ENCODE data around the gene SLC25A40. TPM values are rescaled to one million over a fixed set of nuclear protein-coding genes. Genes with fewer than 3 reads are reported as not detected.
"Not testable (repeated sequence)": the region's sequence is repeated elsewhere in the genome, so short reads cannot be mapped to it uniquely, and the experiment has no call there.

SLC25A40 gene
- polyA plus RNA-seq, 1 of the 3 experiments (the other 2 are of a cell fraction) = 5.5 TPM

DNA sequence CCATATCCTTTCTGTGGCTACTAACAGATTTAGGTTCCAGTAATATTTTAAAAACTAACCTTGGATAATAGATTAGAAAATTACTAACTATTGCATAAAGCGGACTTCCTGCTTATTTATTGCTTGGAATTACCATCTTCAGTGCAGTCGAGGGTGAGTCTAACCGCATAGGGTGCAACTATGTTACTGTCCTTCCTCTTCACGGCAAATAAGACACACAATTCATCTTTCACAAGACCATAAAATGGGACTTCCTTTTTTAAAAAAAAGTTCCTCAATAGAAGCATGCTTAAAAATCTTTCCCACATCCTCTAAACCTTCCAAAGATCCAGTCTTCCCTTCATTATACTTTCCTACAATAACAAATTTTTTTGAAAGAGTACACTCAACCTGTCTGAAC is 2.1 kb downstream of the SLC25A40 start:
- CTCF ChIA-PET = no interaction called here
- no peak for DNase-seq
- Histone ChIP-seq H3K9me3 (peaks cover 3% of the 10 kb centered on the region; the same call in 1 of the 2 replicates), H3K27me3 (ENCODE audit: insufficient read depth) (no peaks in the 10 kb centered on the region), H4K20me1 (ENCODE audit: insufficient read depth) (no peaks in the 10 kb centered on the region), H3K4me1 (ENCODE audit: control insufficient read depth in 1 of 2, insufficient read depth in 2 of 2, low read depth in 1 of 2, low read length in 1 of 2) (peaks cover 0 to 13% of the 10 kb centered on the region in 2 experiments; a peak in 1 of 4 replicates), H2AFZ (ENCODE audit: low read depth) (no peak overlapping the region), H3K27ac (ENCODE audit: low read depth in 2 of 2, low read length in 1 of 2) (no peak overlapping the region), H3K9me2 (no peaks in the 10 kb centered on the region), H3K9ac (no peak overlapping the region), H3K4me2 (no peak overlapping the region), H3K4me3 (ENCODE audit: low read depth in 2 of 2, low read length in 1 of 2) (no peak overlapping the region), H3K79me2 (ENCODE audit: insufficient read depth) (peaks cover 86% of the 10 kb centered on the region), H3F3A (replicated peaks; ENCODE audit: insufficient read depth) (peaks cover 18% of the 10 kb centered on the region), H3K36me3 (replicated peaks in 1 of 2; ENCODE audit: control insufficient read depth in 1 of 2, insufficient read depth in 2 of 2, low read length in 1 of 2) (peaks cover 11 to 17% of the 10 kb centered on the region in 2 experiments)
- 99% methylated on average over 4 of the region's 4 CpGs for WGBS (ENCODE audit: low lambda C conversion rate)
- TF ChIP-seq TCF12 (IDR thresholded peaks at IDR 0.05) = no peak
- no peak for TF ChIP-seq EP300 (IDR thresholded peaks at IDR 0.05; ENCODE audit: borderline replicate concordance in 1 of 2, low read depth in 1 of 2, low read length in 1 of 2)
- no peak for TF ChIP-seq GABPA (IDR thresholded peaks at IDR 0.05; ENCODE audit: low read depth)
- POLR2A ChIA-PET = no interaction called here

- Histone ChIP-seq H3K79me2 (ENCODE audit: insufficient read depth) (peaks cover 86% of the 10 kb centered on the region), H3K36me3 (replicated peaks in 1 of 2; ENCODE audit: control insufficient read depth in 1 of 2, insufficient read depth in 2 of 2, low read length in 1 of 2) (peaks cover 10 to 15% of the 10 kb centered on the region in 2 experiments), H3K4me1 (ENCODE audit: control insufficient read depth in 1 of 2, insufficient read depth in 2 of 2, low read depth in 1 of 2, low read length in 1 of 2) (peaks cover 0 to 11% of the 10 kb centered on the region in 2 experiments; a peak in 1 of 4 replicates), H3F3A (replicated peaks; ENCODE audit: insufficient read depth) (peaks cover 18% of the 10 kb centered on the region)
- H3K4me3 ChIP-seq (ENCODE audit: low read depth in 2 of 2, low read length in 1 of 2); H3K27ac ChIP-seq (ENCODE audit: low read depth in 2 of 2, low read length in 1 of 2); H3K9ac ChIP-seq; H3K27me3 ChIP-seq (ENCODE audit: insufficient read depth); H3K4me2 ChIP-seq; H3K9me3 ChIP-seq; DNase-seq; H4K20me1 ChIP-seq (ENCODE audit: insufficient read depth); POLR2A ChIA-PET; H2AFZ ChIP-seq (ENCODE audit: low read depth); CTCF ChIA-PET; H3K9me2 ChIP-seq: not testable (repeated sequence)
- WGBS (ENCODE audit: low lambda C conversion rate) = 95% methylated on average over 10 of the region's 10 CpGs
Observed at GRCh38 chr7:87873328-87873727, 2.8 kb downstream of the SLC25A40 start.

GRCh38 chr7:87872346-87872745 is 3.8 kb downstream of the SLC25A40 start:
- Histone ChIP-seq H3K4me3 (ENCODE audit: low read depth in 2 of 2, low read length in 1 of 2) (no peak overlapping the region), H3K27me3 (ENCODE audit: insufficient read depth) (no peaks in the 10 kb centered on the region), H3K9me2 (no peaks in the 10 kb centered on the region), H3K9ac (no peak overlapping the region), H3K79me2 (ENCODE audit: insufficient read depth) (peaks cover 81% of the 10 kb centered on the region), H3K9me3 (peaks cover 4% of the 10 kb centered on the region; the same call in 1 of the 2 replicates), H4K20me1 (ENCODE audit: insufficient read depth) (no peaks in the 10 kb centered on the region), H2AFZ (ENCODE audit: low read depth) (no peak overlapping the region), H3F3A (replicated peaks; ENCODE audit: insufficient read depth) (peaks cover 16% of the 10 kb centered on the region), H3K4me2 (no peak overlapping the region), H3K36me3 (replicated peaks in 1 of 2; ENCODE audit: control insufficient read depth in 1 of 2, insufficient read depth in 2 of 2, low read length in 1 of 2) (peaks cover 8 to 19% of the 10 kb centered on the region in 2 experiments), H3K4me1 (ENCODE audit: control insufficient read depth in 1 of 2, insufficient read depth in 2 of 2, low read depth in 1 of 2, low read length in 1 of 2) (peaks cover 0 to 10% of the 10 kb centered on the region in 2 experiments; a peak in 1 of 4 replicates), H3K27ac (ENCODE audit: low read depth in 2 of 2, low read length in 1 of 2) (no peak overlapping the region)
- no peak for DNase-seq
- ChIA-PET POLR2A (no interaction called here), CTCF (interaction anchor here (1.1 kb wide), 1 partner anchor 185 kb away, joined by 3 read pairs; no protein-coding TSS in a partner anchor)
- TF ChIP-seq EZH2phosphoT487 (IDR thresholded peaks at IDR 0.05; ENCODE audit: borderline replicate concordance, low read depth) (no peak), ELF1 (IDR thresholded peaks at IDR 0.05) (no peak), YY1 (IDR thresholded peaks at IDR 0.05; ENCODE audit: low read depth) (no peak), TEAD4 (IDR thresholded peaks at IDR 0.05; ENCODE audit: borderline replicate concordance, insufficient read depth) (no peak), JUND (IDR thresholded peaks at IDR 0.05) (no peak), GATA2 (CRISPR knock-in tag; IDR thresholded peaks at IDR 0.05) (no peak), RXRA (IDR thresholded peaks at IDR 0.05; ENCODE audit: borderline replicate concordance, low read depth) (no peak), CHD2 (IDR thresholded peaks at IDR 0.05; ENCODE audit: low read length, partially characterized antibody) (no peak), TAF1 (IDR thresholded peaks at IDR 0.05; ENCODE audit: borderline replicate concordance, low read depth, low read length) (no peak), NRF1 (IDR thresholded peaks at IDR 0.05; ENCODE audit: low read depth, low read length) (no peak), RAD21 (IDR thresholded peaks at IDR 0.05; ENCODE audit: low read length) (no peak), FOSL2 (IDR thresholded peaks at IDR 0.05; ENCODE audit: borderline replicate concordance, low read depth) (no peak)
- WGBS (ENCODE audit: low lambda C conversion rate) = 95% methylated on average over 5 of the region's 5 CpGs

Measured in SK-N-SH (cell line).